GM13977 (cell line): ENCODE results near the gene SBK1.

Source experiments
- DNase-seq: peaks from one replicate; pipeline ENCODE4 v3.0.0; 2012; ENCODE audit warnings: low spot score
- CTCF ChIP-seq: IDR thresholded peaks from 2 replicates; pipeline ENCODE4 v1.5.1; 2012; ENCODE audit warnings: mild to moderate bottlenecking, control low read depth; ENCODE audit not compliant: insufficient read depth; ENCODE audit errors: extremely low read depth, missing control alignments
- in situ Hi-C: fragments of 300-500 bp; cut with MboI; formaldehyde crosslinking; loops from one replicate; pipeline ENCODE4 v1.12.0; 2022; ENCODE audit warnings: low sequenced_read_pairs, low pct_unique_long_range_greater_than_20kb, mixed read lengths, inconsistent platforms; ENCODE audit not compliant: unreplicated experiment

SBK1 gene

GRCh38 chr16:28309811-28310311 is 17.5 kb downstream of the SBK1 start:
- no peak for TF ChIP-seq CTCF
- in situ Hi-C loops = loop anchor here (25.0 kb wide), 1 partner anchor 227 kb away; the partner anchor contains the start of gene NUPR1
- no peak for DNase-seq

GRCh38 chr16:28310796-28311195 is 18.5 kb downstream of the SBK1 start:
- in situ Hi-C loops = loop anchor here (25.0 kb wide), 1 partner anchor 227 kb away; the partner anchor contains the start of gene NUPR1
- no peak for TF ChIP-seq CTCF
- DNase-seq = no peak

GRCh38 chr16:28311413-28311812 is 19.1 kb downstream of the SBK1 start:
- DNase-seq = no peak
- TF ChIP-seq CTCF = no peak
- in situ Hi-C loops = loop anchor here (25.0 kb wide), 1 partner anchor 226 kb away; the partner anchor contains the start of gene NUPR1

GRCh38 chr16:28311913-28312312 is 19.6 kb downstream of the SBK1 start:
- no peak for TF ChIP-seq CTCF
- in situ Hi-C loops = loop anchor here (25.0 kb wide), 1 partner anchor 225 kb away; the partner anchor contains the start of gene NUPR1
- no peak for DNase-seq

DNA sequence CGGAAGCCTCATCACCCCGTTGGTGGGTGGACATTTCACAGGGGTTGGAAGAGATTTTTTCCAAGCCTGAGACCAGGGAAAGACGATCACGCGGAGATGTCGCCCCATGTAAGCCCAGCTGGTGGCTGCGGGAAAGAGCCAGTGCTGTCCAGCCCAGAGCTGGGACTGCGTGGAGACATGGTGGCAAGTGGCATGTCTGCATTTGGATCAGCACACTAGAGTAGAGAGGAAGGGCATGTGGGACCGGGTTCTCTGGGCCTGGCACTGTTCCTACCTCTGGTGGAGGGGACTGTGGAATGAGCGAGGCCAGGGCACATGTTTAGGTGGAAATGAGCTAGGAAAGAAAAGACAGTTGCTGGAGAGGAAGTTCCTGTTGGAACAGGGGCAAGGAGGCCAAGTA is 20.0 kb downstream of the SBK1 start:
- TF ChIP-seq CTCF = no peak
- in situ Hi-C loops = loop anchor here (25.0 kb wide), 1 partner anchor 225 kb away; the partner anchor contains the start of gene NUPR1
- DNase-seq = no peak

- in situ Hi-C loops = loop anchor here (25.0 kb wide), 1 partner anchor 224 kb away; the partner anchor contains the start of gene NUPR1
- DNase-seq = no peak
- no peak for TF ChIP-seq CTCF
These were observed 21.3 kb downstream of the SBK1 start for GRCh38 chr16:28313587-28313986.
